HG03439 (cell line): ENCODE data around the gene PIM3.

Experiments
- ATAC-seq: cut with Tn5 transposase; IDR thresholded peaks from one replicate; pipeline ENCODE4 v1.9.1; 2021; ENCODE audit warnings: mild to moderate bottlenecking, moderate library complexity; ENCODE audit not compliant: unreplicated experiment

The PIM3 gene

GRCh38 chr22:49960159-49961004, at the start of gene PIM3:
Gene PIM3, plus strand, starts transcription at chr22:49960772. Its CDS starts 176 bp downstream, at chr22:49960948.
- ATAC-seq: peak; percentile 62

- ATAC-seq: no peak
Measured at GRCh38 chr22:49911881-49912625, 48.5 kb upstream of the PIM3 start.

- ATAC-seq: no peak
Measured at GRCh38 chr22:49913026-49913425, 47.5 kb upstream of the PIM3 start.

GRCh38 chr22:49913446-49913845, 47.1 kb upstream of the PIM3 start:
- no peak for ATAC-seq

GRCh38 chr22:49914256-49914655, 46.3 kb upstream of the PIM3 start:
- no peak for ATAC-seq

GRCh38 chr22:49915610-49916009, 45.0 kb upstream of the PIM3 start:
- ATAC-seq: no peak

- no peak for ATAC-seq
Measured at GRCh38 chr22:49916831-49917230, 43.7 kb upstream of the PIM3 start.

GRCh38 chr22:49917974-49918910, 42.3 kb upstream of the PIM3 start, which contains the start of the genes ALG12 and CRELD2:
Gene ALG12, minus strand, starts transcription at chr22:49918438. Its CDS starts 4,673 bp downstream, at chr22:49913765.
Gene CRELD2, plus strand, starts transcription at chr22:49918634. Its CDS starts 136 bp downstream, at chr22:49918770.
- peak; percentile 84 for ATAC-seq

- ATAC-seq: no peak
Measured at GRCh38 chr22:49918911-49919881, 41.4 kb upstream of the PIM3 start.

GRCh38 chr22:49920859-49921258, 39.7 kb upstream of the PIM3 start:
- no peak for ATAC-seq

- ATAC-seq: no peak
Measured at GRCh38 chr22:49921508-49922278, 38.9 kb upstream of the PIM3 start.

- ATAC-seq: no peak
Measured at GRCh38 chr22:49922484-49922883, 38.1 kb upstream of the PIM3 start.

GRCh38 chr22:49922926-49923325, 37.6 kb upstream of the PIM3 start:
- no peak for ATAC-seq

- ATAC-seq: no peak
Measured at GRCh38 chr22:49923445-49923844, 37.1 kb upstream of the PIM3 start.

- no peak for ATAC-seq
Measured at GRCh38 chr22:49924113-49924833, 36.3 kb upstream of the PIM3 start.

GRCh38 chr22:49925525-49926128, 34.9 kb upstream of the PIM3 start:
- ATAC-seq: no peak

- no peak for ATAC-seq
Measured at GRCh38 chr22:49926916-49927315, 33.7 kb upstream of the PIM3 start.
